HS-27A (cell line): ENCODE results near the gene SEMA3B.

Experiments
- DNase-seq: peaks from one replicate; pipeline ENCODE4 v3.0.0-alpha.2; 2012; ENCODE audit warnings: low read depth, missing footprints

Gene SEMA3B

DNA sequence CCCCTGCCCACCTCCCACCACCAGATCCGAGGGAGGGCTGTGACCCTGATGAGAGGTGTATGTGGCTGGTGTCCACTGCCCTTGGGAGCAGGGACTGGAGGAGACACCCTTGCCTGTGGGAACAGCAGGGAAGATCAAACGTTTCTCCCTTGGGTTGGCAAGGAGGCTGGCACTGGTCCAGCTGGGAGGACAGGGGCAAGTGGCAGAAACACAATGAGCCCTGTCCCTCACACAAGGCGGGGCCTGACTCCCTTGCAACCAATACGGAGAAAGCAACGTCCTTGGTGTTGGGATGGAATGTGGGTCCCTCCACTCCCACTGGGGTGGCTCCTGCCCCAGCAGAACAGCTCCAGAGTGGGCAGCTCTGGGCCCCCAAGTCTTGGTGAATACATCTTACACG is 48.4 kb downstream of the SEMA3B start:
- no peak for DNase-seq

DNA sequence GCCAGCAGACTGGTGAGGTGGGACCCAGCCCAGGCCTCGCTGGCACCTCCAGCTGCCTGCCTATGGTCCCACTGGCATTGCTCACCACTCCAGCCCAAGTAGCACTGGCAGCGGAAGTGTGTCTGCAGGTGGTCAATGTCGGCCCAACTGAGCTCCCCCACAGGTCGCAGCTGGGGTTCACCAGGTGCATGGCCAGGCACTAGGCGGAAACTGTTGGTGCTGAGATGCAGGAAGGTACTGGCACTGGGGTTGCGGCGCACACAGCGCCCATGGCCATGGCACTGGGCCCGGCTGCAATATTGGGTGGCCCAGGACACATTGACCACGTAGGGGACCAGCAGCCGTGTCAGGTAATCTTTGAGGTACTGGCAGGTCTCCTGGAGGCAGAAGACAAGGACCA is 49.2 kb downstream of the SEMA3B start:
- DNase-seq: no peak

DNA sequence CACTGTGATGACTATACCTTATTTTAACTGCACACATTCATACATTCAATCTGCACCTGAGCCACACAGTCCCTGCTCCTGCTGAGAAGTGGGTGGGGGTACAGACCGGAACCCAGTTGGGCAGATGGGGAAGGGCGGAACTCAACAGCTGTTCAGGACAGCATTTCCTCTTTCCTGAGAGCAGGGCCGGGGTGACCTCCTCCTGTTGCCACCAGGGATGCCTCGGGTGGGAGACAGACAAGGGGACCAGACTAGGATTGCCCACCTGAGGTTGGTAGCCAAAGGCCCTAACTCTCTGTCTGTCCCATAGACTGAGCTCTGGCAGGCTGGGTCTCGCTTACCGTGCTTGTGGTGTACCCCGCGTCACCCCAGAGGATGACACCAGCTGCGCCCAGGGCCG is 49.7 kb downstream of the SEMA3B start:
- no peak for DNase-seq

DNA sequence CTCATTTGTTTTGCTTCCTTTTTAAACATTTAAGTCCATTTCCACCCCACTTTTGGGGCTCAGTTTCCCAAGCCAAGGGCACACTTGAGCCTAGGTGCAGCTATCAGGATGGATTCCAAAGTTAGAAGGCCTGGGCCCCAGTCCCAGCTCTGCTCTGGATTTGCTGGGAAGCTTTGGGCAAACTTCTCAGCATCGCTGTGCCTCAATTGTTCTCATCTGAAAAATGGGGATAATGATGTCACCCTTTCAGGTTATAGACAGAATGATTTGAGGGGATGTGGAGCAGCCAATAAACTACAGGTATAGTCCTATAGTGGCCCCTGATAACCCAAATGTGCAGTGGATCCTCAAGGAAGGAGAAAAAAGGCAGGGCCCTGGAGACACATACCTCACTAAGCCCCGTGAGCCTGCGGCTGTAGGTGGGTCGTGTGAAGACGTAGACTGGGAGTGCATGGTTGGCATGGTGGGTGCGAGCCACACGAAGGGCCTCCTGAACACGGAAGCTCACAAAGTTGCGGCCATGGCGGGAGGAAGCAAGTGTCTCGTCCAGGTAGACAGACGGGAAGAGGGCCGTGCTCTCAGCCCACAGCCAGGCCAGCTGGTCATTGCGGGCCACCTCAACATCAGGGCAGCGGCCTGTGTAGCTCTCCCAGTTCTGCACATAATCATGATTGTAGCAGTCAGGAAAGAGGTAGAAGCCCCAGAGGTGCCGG is 50.4 kb downstream of the SEMA3B start:
- no peak for DNase-seq

DNA sequence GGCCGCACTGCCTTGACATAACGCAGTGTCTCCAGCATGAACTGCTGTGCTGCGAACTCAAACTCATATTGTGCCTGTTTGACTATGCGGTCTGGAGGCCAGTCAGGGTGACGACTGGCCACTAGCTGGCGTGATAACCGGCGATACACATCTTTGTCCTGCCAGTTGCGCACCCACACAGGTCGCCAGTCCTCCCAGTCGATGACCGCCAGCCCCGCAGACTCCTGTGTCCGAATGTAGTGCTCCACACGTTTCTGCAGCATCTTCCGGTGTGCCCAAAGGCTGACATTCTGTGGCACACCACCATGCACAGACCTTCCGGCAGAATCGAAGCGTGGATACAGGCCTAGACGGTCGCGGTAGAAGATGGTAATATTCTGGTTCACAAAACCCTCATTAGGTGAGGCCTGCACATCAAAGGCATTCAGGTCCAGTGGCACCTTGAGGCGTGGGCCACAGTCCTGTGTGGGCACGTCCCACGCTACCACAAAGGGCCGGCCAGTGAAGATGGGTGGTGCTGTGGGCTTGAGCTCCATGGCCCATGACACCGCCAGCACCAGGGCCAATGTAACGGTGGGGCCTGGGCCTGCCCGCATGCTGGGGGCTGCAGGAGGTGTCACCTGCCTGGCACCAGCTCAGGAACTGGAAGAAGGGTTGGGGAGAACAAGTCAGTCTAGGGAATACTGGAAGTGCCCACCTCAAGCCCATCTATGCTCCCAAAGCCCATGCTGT is 51.1 kb downstream of the SEMA3B start:
- no peak for DNase-seq

DNA sequence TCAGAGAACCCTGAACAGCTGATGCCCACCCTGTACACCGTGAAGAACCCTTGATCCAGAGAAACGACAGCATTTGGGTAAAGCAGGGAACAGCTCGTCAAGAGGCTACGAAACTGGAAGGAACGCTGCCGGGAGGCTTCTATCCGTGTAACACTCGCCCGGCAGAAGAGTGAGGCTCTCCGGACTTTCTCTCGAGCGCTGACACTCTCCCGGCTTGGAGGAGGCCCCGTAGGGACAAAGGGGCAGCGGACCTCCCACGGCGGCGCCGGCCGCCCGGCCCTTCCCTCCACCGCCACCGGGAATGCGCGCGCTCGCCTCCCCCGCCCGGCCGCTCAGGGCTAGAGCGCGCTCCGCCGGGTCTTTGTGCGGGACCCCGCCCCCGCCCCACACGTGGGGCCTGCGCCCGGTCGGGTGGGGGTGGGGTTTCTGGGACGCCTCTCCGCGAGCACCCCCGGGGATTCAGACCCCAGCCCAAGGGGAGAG is 51.9 kb downstream of the SEMA3B start:
- no peak for DNase-seq

DNA sequence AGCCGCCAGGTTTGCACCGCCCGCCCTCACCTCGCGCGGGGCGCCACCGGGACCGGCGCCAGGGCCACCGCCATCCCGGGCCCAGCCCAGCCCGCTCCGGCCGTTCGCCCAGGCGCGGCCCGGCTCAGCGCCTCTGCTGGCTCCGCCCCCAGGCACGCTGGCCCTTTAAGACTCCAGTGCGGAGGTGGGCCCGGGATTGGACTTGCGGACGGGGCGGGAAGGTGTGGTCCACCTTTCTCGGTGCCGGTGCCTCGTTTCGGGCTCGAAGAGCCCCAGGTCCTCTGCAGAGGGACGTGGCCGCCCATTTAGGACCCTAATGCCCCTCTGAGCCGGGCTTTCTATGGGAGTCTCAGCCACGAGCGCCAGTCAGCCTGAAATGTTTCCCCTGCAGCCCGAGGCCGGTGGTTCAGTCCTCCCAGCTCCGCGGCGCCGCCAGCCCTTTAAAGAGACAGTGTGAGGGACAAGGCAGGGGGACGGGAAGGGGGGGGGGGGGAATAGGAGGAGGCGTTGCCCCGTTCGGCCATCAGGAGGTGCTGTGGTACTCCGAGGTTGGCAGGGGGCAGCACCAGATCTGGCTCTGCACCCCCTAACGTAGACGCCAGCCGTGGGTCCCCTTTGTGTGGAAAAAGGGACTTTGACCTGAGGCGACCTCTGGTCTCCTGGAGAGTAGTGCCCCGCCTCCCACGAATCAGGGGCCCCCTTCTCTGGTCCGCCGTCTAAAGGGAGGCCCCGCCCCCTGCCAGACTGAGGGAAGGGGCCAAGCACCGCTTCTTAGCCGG is 52.6 kb downstream of the SEMA3B start:
- no peak for DNase-seq

DNA sequence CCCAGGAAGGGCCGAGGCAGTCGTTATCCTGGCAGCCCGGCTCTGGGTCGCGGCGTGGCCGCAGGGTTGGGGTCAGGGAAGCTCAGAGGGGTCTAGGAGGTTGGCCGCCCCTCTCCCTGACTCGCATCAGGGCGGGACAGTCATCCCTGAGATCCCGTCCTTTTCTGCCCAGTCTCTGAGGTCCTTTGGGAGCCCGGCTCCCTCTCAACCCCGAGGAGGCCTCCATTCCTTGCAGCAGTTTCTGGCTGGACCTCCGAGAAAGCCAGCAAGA is 53.1 kb downstream of the SEMA3B start:
- no peak for DNase-seq

DNA sequence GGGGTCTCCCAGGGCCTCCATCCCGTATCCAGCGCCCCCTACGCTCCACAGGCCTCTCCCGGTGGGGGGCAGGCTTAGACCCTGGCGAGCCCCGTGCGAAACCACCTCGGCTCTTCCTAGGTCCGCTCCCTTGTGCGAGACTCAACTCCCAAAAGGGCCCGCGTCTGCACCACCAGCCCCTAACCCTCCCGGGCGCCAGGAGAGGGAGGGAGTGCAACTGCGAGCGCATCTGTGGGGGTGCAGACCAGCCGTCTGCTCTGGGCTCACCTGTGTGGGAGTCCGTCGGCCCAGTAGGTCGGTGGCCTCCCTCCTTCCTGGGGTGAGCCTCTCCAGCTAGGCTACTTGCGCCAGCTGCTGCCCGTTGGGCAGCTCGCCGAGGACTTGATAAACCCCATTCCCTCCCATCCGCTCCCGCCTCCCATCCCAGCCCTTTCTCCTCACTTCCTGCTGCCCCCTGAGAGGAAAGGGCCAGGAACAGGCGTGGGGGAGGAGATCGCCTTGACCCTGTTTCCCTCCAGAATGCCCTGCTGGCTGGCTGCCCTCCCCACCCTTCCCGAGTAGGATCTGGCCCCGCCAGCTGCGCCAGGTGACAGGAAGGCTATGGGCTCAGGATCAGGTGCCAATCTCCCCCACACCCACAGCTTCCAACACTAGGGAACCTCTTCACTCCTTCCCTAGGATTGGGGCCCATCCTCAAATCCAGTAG is 53.6 kb downstream of the SEMA3B start, which contains the start of gene HYAL2:
HYAL2 (minus strand) TSS at position 360 of the 706 bp plus-strand sequence. CDS start 2,256 bp downstream, outside the sequence.
- no peak for DNase-seq

DNA sequence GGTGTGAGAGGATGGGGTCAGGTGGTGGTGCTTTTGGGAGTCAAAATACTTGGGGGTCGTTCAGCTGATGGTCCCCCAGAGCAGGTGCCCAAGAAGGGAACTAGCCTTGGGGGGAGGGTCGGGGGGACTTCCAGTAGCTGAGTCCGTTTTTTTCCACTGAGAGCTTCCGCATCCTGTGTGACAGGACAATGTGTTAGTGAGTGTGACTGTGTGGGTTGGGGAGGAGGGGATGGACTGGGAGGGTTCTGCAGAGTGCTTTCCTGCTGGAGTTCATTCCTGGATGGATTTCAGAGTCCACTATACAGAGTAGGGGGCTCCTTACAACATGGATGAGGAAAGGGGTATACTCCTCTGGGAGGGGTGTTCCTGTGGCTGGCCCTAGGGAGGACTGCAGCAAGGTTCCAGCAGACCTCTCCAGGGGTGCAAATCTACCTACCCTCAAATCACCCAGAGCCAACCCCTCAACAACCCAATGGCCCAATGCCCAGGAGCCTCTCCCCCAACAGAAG is 54.2 kb downstream of the SEMA3B start:
- no peak for DNase-seq

DNA sequence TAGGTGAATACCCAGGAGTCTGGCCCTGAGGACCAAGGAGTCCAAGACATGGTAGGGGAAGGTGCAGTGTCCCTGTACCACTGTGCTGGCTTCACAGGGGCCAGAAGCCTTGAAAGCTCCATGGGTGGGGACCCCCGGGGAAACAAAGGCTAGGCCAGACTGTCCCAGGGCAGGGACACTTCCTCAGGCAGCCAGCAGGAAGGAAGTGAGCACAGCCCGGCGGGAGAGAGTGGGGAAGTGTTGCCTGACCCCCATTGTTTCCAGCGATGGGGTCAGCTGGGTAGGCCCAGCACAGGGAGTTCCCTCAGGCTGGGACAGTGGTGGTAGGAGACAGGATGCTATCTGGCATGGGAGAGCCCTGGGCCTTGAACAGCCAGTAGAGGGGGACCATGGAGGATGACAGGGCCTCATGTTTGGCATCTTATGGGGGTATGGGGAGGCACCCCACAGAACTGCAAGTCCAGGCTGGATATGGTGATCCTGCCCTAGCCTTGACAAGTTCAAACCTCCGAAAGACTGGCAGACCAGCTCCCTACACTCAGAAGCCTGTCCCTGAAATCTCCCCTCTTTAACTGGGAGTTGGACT is 54.8 kb downstream of the SEMA3B start:
- DNase-seq: no peak

DNA sequence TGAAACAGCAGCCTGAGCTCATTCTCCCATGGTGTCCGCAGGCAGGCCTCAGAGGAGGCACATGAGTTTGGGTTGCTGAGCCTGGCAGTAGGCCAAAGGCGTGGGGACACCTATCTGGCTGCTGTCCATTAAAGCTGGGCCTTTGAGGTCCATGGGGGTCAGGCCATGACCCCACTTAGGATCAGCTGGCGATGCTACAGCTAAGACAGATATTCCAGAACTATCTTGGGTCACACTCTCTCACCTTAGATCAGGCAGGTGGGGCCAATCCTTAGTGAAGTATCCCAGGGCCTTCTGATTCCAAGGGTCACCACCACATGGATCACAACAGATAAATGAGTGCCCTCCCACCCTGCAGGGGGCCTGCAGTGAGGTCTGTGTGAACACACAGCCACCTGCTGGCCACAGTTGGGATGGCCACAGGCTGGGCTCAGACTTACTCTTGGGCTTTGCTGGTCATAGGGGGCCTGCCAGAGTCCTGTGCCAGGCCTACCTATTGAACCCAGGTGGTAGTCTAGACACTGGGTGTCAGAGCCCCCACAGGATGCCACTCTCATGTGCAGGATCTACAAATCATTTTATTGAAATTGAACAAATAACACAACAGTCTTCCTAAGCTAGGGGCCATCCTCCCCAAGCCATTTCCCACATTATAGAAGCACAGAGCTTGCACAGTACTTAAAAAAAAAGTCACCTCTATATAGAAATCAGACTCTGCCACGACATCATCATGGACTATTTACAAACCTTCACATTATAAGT is 55.6 kb downstream of the SEMA3B start:
- peak; percentile 51 for DNase-seq

DNA sequence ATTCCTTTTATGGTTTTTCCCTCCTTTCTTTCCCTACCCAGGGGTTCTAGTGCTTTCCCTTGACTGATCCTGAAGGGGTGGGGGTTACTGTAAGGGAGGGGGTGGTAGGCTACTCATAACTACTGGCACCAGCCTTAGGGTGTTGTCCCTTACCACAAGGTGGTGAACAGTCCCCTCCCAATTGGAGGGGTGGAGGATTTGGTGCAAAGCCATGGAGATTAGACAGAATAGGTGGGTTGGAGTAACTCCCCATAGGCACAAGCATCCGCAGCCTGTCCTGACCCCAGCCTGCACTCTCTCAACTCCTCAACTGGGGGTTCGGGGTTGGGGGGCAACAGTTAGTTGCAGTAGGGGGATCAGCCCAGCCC is 56.1 kb downstream of the SEMA3B start:
- DNase-seq: no peak

DNA sequence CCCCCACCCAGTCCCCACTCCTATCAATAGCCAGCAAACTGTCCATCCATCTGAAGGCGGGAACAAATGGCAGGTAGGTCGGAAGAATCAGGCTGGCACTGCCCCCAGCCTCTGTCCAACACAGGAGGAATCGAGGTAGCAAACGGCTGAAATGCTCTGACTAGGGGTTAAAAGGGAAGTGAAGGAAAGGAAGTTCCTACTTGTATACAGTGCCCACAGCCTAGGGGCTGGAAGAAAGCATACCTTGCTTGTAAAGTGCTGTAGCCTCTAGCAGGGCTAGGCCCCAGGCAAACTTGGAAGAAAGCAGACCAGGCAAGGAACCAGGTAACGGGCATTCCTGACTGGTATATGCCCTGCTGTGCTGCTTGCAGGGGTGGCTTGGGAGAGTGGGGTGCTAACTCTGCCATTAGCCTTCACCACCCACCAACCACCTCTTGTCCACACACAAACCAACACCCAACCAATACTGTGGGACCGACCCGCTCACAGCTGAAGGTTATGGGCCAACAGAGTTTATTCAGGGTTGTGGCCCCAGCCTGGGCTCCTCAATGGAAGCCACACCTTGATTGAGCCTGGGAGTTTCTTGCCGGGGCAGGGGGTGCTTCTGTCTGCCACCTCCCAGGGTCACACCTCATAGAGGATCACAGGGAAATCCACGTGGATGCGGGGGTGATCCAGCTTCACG is 56.7 kb downstream of the SEMA3B start:
- no peak for DNase-seq

DNA sequence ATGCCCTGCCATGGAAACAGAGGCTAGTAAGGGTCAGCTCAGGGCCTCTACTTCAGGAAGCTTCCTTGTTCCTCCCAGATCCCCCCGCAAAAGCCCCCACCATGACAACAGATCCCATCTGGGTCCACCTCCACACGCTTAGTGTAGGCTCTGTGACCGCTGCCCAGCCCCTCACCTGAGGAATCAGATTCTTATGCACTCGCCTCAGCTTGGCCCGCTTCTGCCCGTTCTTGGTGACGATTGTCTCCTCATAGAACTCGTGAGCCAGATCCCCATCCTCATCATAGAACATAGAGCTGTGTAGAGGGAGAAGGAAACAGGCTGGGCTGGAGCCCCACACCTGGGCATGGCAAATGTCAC is 57.2 kb downstream of the SEMA3B start:
- no peak for DNase-seq

DNA sequence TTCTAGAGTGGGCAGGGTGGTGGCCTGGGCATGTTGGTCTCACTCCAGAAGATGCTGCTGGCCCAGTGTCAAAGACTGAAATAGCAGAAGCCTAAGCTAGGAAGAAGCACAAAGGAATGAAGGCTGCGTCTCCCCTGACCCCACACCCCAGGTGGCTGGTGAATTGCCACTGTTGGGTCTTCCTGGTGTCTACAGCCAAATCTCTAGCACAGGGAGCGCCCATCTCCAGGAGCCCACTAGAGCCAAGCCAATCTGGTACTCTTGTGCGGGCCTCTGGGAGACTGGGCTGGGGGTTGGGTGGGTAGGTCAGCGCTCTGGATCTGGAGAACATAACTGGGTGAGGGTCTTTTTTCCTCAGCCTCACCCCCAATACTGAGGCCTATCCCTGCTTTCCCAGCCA is 58.2 kb downstream of the SEMA3B start:
- DNase-seq: no peak
